Stimulated activated CD4-positive, alpha-beta T cell treated with anti-CD3 and anti-CD28 coated beads, TNF-alpha, amount 100 ng/mL, for 1 hour (primary cell): ENCODE measurements around the gene RDM1.
"Not testable (repeated sequence)": the region's sequence is repeated elsewhere in the genome, so short reads cannot be mapped to it uniquely, and the experiment has no call there.

ENCODE experiments used
- DNase-seq, 3 donors: peaks; one replicate each; pipeline ENCODE4 v3.0.0-alpha.2; 2020; ENCODE audit warnings: low read depth in 3 of 3, low spot score in 1 of 3

The RDM1 gene

GRCh38 chr17:35930211-35931065, at the start of gene RDM1:
Gene RDM1 (minus strand): TSS chr17:35930773. CDS start chr17:35930727, 46 bp downstream.
- peak; percentile 21 to 72 (median 48) for DNase-seq

GRCh38 chr17:35978346-35978745, 47.8 kb upstream of the RDM1 start:
- DNase-seq = no peak

- no peak for DNase-seq
Measured at GRCh38 chr17:35977509-35977908, 46.9 kb upstream of the RDM1 start.

- DNase-seq = no peak
Measured at GRCh38 chr17:35973333-35974260, 43.0 kb upstream of the RDM1 start.

GRCh38 chr17:35972945-35973332, 42.4 kb upstream of the RDM1 start:
- DNase-seq = no peak

- DNase-seq = no peak
Measured at GRCh38 chr17:35972535-35972934, 42.0 kb upstream of the RDM1 start.

GRCh38 chr17:35972066-35972465, 41.5 kb upstream of the RDM1 start:
- no peak for DNase-seq

GRCh38 chr17:35969558-35970380, 39.2 kb upstream of the RDM1 start:
- DNase-seq = peak; percentile 24 to 39 (median 27)

GRCh38 chr17:35968520-35969054, 38.0 kb upstream of the RDM1 start:
- no peak for DNase-seq

GRCh38 chr17:35965272-35965671, 34.7 kb upstream of the RDM1 start:
- DNase-seq = no peak

- DNase-seq = no peak
Measured at GRCh38 chr17:35963663-35964062, 33.1 kb upstream of the RDM1 start.

- DNase-seq = no peak
Measured at GRCh38 chr17:35953720-35954119, 23.1 kb upstream of the RDM1 start.

- DNase-seq = no peak
Measured at GRCh38 chr17:35949401-35949800, 18.8 kb upstream of the RDM1 start.

- DNase-seq = no peak
Measured at GRCh38 chr17:35948092-35948491, 17.5 kb upstream of the RDM1 start.

- DNase-seq = peak in 1 of 3 donors; percentile 7
Measured at GRCh38 chr17:35947156-35947585, 16.6 kb upstream of the RDM1 start.

- DNase-seq = no peak
Measured at GRCh38 chr17:35944151-35944550, 13.6 kb upstream of the RDM1 start.

- no peak for DNase-seq
Measured at GRCh38 chr17:35943537-35943936, 13.0 kb upstream of the RDM1 start, which contains the start of gene LYZL6. Gene LYZL6 (minus strand): TSS chr17:35943713. CDS start chr17:35939356, 4,357 bp downstream.

- DNase-seq = no peak
Measured at GRCh38 chr17:35942588-35943186, 12.1 kb upstream of the RDM1 start.

GRCh38 chr17:35938492-35938891, 7.9 kb upstream of the RDM1 start:
- DNase-seq = not testable (repeated sequence)

GRCh38 chr17:35936063-35936462, 5.5 kb upstream of the RDM1 start:
- DNase-seq = no peak
